Measurements from ENCODE around the gene TTC34. TPM values are rescaled to one million over a fixed set of nuclear protein-coding genes. Genes with fewer than 3 reads are reported as not detected.
A peak's percentile ranks its signal among the peaks of the same experiment; 100 is the strongest.

TTC34 gene
- total RNA-seq, 1 experiment from 2014 or later: 0.42 TPM

GRCh38 chr1:2606881-2607621 lies 194.4 kb downstream of the TTC34 start:
- Histone ChIP-seq H3K27me3 (ENCODE audit: control insufficient read depth, insufficient read depth, low read length) (no peaks in the 10 kb centered on the region), H3K36me3 (replicated peaks; ENCODE audit: control insufficient read depth, insufficient read depth, low read length) (no peaks in the 10 kb centered on the region), H3K4me3 (ENCODE audit: insufficient read depth, low read depth, low read length) (no peak overlapping the region)
- peak; percentile 59 for DNase-seq

- no peak overlapping the region for H3K4me3 ChIP-seq (ENCODE audit: insufficient read depth, low read depth, low read length)
- no peaks in the 10 kb centered on the region for H3K36me3 ChIP-seq (replicated peaks; ENCODE audit: control insufficient read depth, insufficient read depth, low read length)
- peak; percentile 50 for DNase-seq
- H3K27me3 ChIP-seq (ENCODE audit: control insufficient read depth, insufficient read depth, low read length): no peaks in the 10 kb centered on the region
These were observed 195.1 kb downstream of the TTC34 start for GRCh38 chr1:2606396-2606880.

- H3K27me3 ChIP-seq (ENCODE audit: control insufficient read depth, insufficient read depth, low read length): no peaks in the 10 kb centered on the region
- no peak overlapping the region for H3K4me3 ChIP-seq (ENCODE audit: insufficient read depth, low read depth, low read length)
- no peaks in the 10 kb centered on the region for H3K36me3 ChIP-seq (replicated peaks; ENCODE audit: control insufficient read depth, insufficient read depth, low read length)
- peak; percentile 49 for DNase-seq
These were observed 195.7 kb downstream of the TTC34 start for GRCh38 chr1:2605509-2606395.

GRCh38 chr1:2604844-2605508 lies 196.5 kb downstream of the TTC34 start:
- peak; percentile 45 for DNase-seq
- Histone ChIP-seq H3K27me3 (ENCODE audit: control insufficient read depth, insufficient read depth, low read length) (no peaks in the 10 kb centered on the region), H3K36me3 (replicated peaks; ENCODE audit: control insufficient read depth, insufficient read depth, low read length) (no peaks in the 10 kb centered on the region), H3K4me3 (ENCODE audit: insufficient read depth, low read depth, low read length) (no peak overlapping the region)

GRCh38 chr1:2604156-2604843 lies 197.2 kb downstream of the TTC34 start:
- DNase-seq: peak; percentile 40
- Histone ChIP-seq H3K36me3 (replicated peaks; ENCODE audit: control insufficient read depth, insufficient read depth, low read length) (no peaks in the 10 kb centered on the region), H3K27me3 (ENCODE audit: control insufficient read depth, insufficient read depth, low read length) (no peaks in the 10 kb centered on the region), H3K4me3 (ENCODE audit: insufficient read depth, low read depth, low read length) (no peak overlapping the region)

GRCh38 chr1:2603521-2604155 lies 197.9 kb downstream of the TTC34 start:
- no peaks in the 10 kb centered on the region for H3K27me3 ChIP-seq (ENCODE audit: control insufficient read depth, insufficient read depth, low read length)
- peak; percentile 39 for DNase-seq
- no peak overlapping the region for H3K4me3 ChIP-seq (ENCODE audit: insufficient read depth, low read depth, low read length)
- H3K36me3 ChIP-seq (replicated peaks; ENCODE audit: control insufficient read depth, insufficient read depth, low read length): no peaks in the 10 kb centered on the region

- peak; percentile 48 for DNase-seq
- Histone ChIP-seq H3K36me3 (replicated peaks; ENCODE audit: control insufficient read depth, insufficient read depth, low read length) (no peaks in the 10 kb centered on the region), H3K27me3 (ENCODE audit: control insufficient read depth, insufficient read depth, low read length) (no peaks in the 10 kb centered on the region), H3K4me3 (ENCODE audit: insufficient read depth, low read depth, low read length) (no peak overlapping the region)
These were observed 198.5 kb downstream of the TTC34 start for GRCh38 chr1:2602866-2603520.

GRCh38 chr1:2602311-2602835 lies 199.1 kb downstream of the TTC34 start:
- DNase-seq: no peak
- Histone ChIP-seq H3K36me3 (replicated peaks; ENCODE audit: control insufficient read depth, insufficient read depth, low read length) (no peaks in the 10 kb centered on the region), H3K27me3 (ENCODE audit: control insufficient read depth, insufficient read depth, low read length) (no peaks in the 10 kb centered on the region), H3K4me3 (ENCODE audit: insufficient read depth, low read depth, low read length) (no peak overlapping the region)

GRCh38 chr1:2601721-2602303 lies 199.7 kb downstream of the TTC34 start:
- no peaks in the 10 kb centered on the region for H3K27me3 ChIP-seq (ENCODE audit: control insufficient read depth, insufficient read depth, low read length)
- H3K4me3 ChIP-seq (ENCODE audit: insufficient read depth, low read depth, low read length): no peak overlapping the region
- no peak for DNase-seq
- H3K36me3 ChIP-seq (replicated peaks; ENCODE audit: control insufficient read depth, insufficient read depth, low read length): no peaks in the 10 kb centered on the region

- no peaks in the 10 kb centered on the region for H3K36me3 ChIP-seq (replicated peaks; ENCODE audit: control insufficient read depth, insufficient read depth, low read length)
- H3K4me3 ChIP-seq (ENCODE audit: insufficient read depth, low read depth, low read length): no peak overlapping the region
- DNase-seq: peak; percentile 59
- H3K27me3 ChIP-seq (ENCODE audit: control insufficient read depth, insufficient read depth, low read length): no peaks in the 10 kb centered on the region
These were observed 203.1 kb downstream of the TTC34 start for GRCh38 chr1:2598329-2598931.

- H3K36me3 ChIP-seq (replicated peaks; ENCODE audit: control insufficient read depth, insufficient read depth, low read length): no peaks in the 10 kb centered on the region
- peak; percentile 49 for DNase-seq
- no peaks in the 10 kb centered on the region for H3K27me3 ChIP-seq (ENCODE audit: control insufficient read depth, insufficient read depth, low read length)
- H3K4me3 ChIP-seq (ENCODE audit: insufficient read depth, low read depth, low read length): no peak overlapping the region
These were observed 203.8 kb downstream of the TTC34 start for GRCh38 chr1:2597441-2598328.

All from H7 (cell line).